IPS-18a (cell line): Measurements from ENCODE around the gene PWWP2B.
"Not testable (repeated sequence)": the region's sequence is repeated elsewhere in the genome, so short reads cannot be mapped to it uniquely, and the experiment has no call there.

Experiments used
- H3K27ac ChIP-seq: one replicate; pipeline ENCODE4 v1.5.1; 2013; ENCODE audit warnings: low read length
- H3K27me3 ChIP-seq: one replicate; pipeline ENCODE4 v1.6.1; 2013; ENCODE audit warnings: mild to moderate bottlenecking, low read length; ENCODE audit not compliant: control insufficient read depth, insufficient read depth
- H3K36me3 ChIP-seq: one replicate; pipeline ENCODE4 v1.6.1; 2013; ENCODE audit warnings: low read depth, low read length; ENCODE audit not compliant: control insufficient read depth
- H3K4me1 ChIP-seq: one replicate; pipeline ENCODE4 v1.6.1; 2013; ENCODE audit warnings: low read depth, low read length; ENCODE audit not compliant: control insufficient read depth
- H3K4me3 ChIP-seq: one replicate; pipeline ENCODE4 v1.5.1; 2013; ENCODE audit warnings: low read length
- H3K9ac ChIP-seq: one replicate; pipeline ENCODE4 v1.6.1; 2013; ENCODE audit warnings: mild to moderate bottlenecking, low read length, moderate library complexity
- H3K9me3 ChIP-seq: one replicate; pipeline ENCODE4 v1.6.1; 2013; ENCODE audit warnings: low read depth, low read length; ENCODE audit not compliant: control insufficient read depth

Gene PWWP2B

DNA sequence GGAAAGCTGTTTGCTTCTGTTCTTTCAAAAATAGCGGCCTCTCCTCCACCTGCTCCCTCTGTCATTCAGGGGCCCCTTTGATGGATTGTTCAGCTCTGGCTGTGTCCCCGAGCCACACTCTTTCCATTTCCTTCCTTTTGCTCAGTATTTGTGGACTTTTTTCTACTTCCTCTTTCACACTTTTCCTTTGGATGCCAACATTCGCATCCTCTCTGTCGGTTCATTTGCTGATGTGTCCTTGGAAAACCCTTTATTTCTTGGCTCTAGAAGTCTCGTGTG, 11.7 kb upstream of the PWWP2B start:
- Histone ChIP-seq H3K4me1 (peaks cover 9% of the 10 kb centered on the region), H3K9me3 (no peaks in the 10 kb centered on the region), H3K36me3 (no peaks in the 10 kb centered on the region), H3K9ac (no peak overlapping the region), H3K27ac (no peak overlapping the region), H3K27me3 (no peaks in the 10 kb centered on the region), H3K4me3 (no peak overlapping the region)

GRCh38 chr10:132385721-132386418, 11.1 kb upstream of the PWWP2B start:
- H3K27ac ChIP-seq, result no peak overlapping the region
- H3K9me3 ChIP-seq, result no peaks in the 10 kb centered on the region
- H3K4me1 ChIP-seq, result peaks cover 9% of the 10 kb centered on the region
- no peak overlapping the region for H3K4me3 ChIP-seq
- no peaks in the 10 kb centered on the region for H3K36me3 ChIP-seq
- H3K27me3 ChIP-seq, result no peaks in the 10 kb centered on the region
- H3K9ac ChIP-seq, result no peak overlapping the region

GRCh38 chr10:132386419-132386831, 10.6 kb upstream of the PWWP2B start:
- no peaks in the 10 kb centered on the region for H3K27me3 ChIP-seq
- H3K9me3 ChIP-seq, result no peaks in the 10 kb centered on the region
- no peaks in the 10 kb centered on the region for H3K36me3 ChIP-seq
- peaks cover 9% of the 10 kb centered on the region for H3K4me1 ChIP-seq
- no peak overlapping the region for H3K4me3 ChIP-seq
- no peak overlapping the region for H3K27ac ChIP-seq
- no peak overlapping the region for H3K9ac ChIP-seq

GRCh38 chr10:132386896-132387295, 10.1 kb upstream of the PWWP2B start:
- H3K9ac ChIP-seq, H3K9me3 ChIP-seq, H3K27me3 ChIP-seq, H3K36me3 ChIP-seq, H3K4me1 ChIP-seq, H3K27ac ChIP-seq, H3K4me3 ChIP-seq: not testable (repeated sequence)

DNA sequence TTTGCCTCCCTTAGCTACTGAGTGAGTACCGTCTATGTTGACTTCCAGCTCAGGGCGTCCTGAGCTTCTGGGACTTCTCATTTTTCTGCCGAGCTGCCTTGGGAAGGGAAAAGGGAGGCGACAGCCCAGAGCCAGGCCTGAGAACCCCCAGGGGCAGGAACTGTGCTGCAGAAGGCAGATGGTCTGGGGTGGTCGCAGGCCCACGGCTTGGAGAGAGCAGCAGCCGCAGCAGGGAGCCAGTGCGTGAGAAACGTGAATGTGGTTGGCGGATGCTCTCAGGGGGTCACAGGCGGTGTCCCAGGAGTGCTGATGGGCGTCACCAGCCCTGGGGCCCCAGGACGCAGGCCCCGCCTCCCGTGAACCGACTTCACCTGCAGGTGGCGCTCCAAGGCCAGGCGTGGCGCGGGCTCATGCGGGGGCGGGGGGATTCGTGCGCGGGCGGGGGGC, 9.2 kb upstream of the PWWP2B start:
- Histone ChIP-seq H3K27me3 (no peaks in the 10 kb centered on the region), H3K9ac (no peak overlapping the region), H3K4me1 (peaks cover 9% of the 10 kb centered on the region), H3K4me3 (no peak overlapping the region), H3K36me3 (no peaks in the 10 kb centered on the region), H3K27ac (no peak overlapping the region), H3K9me3 (no peaks in the 10 kb centered on the region)

- H3K4me3 ChIP-seq, result no peak overlapping the region
- H3K9ac ChIP-seq, result no peak overlapping the region
- no peaks in the 10 kb centered on the region for H3K27me3 ChIP-seq
- peaks cover 9% of the 10 kb centered on the region for H3K4me1 ChIP-seq
- H3K36me3 ChIP-seq, result no peaks in the 10 kb centered on the region
- H3K27ac ChIP-seq, result no peak overlapping the region
- H3K9me3 ChIP-seq, result no peaks in the 10 kb centered on the region
Measured at GRCh38 chr10:132388891-132389432, 8.0 kb upstream of the PWWP2B start.

DNA sequence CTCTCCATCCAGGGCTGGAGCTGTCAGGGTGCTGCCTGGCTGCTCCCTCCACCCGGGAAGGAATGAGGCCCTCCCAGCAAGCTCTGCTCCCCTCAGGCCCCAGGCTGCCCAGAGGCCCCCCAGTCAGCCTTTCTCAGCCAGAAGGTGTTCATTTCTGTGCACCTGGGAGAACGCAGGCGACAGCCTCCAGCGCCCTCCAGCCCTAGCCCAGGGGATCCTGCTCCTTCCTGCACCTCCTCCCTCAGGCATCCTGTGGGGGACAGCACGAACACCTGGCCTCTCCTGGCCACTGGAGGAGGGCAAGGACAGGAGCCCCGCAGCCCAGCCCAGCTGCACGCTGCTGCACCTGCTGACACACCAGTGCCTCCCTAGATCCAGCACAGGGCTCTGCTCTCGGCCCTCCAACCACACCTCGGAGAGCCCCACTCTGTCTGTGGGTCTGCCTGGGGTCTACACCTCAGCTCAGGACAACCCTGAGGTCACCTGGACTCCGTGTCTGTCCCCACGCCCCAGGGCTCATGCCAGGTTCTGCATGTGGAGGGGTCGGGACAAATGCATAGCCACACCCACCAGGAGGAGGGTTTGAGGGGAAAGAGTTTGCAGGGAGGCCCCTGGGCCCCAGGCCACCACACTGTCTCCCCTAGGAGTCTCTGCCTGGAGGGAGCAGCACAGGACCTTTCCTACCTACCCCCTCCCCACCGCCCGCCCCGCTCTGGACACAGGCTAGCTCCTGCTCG, 7.4 kb upstream of the PWWP2B start:
- no peaks in the 10 kb centered on the region for H3K27me3 ChIP-seq
- peaks cover 9% of the 10 kb centered on the region for H3K4me1 ChIP-seq
- no peaks in the 10 kb centered on the region for H3K36me3 ChIP-seq
- no peak overlapping the region for H3K27ac ChIP-seq
- no peaks in the 10 kb centered on the region for H3K9me3 ChIP-seq
- H3K9ac ChIP-seq, result no peak overlapping the region
- H3K4me3 ChIP-seq, result no peak overlapping the region

DNA sequence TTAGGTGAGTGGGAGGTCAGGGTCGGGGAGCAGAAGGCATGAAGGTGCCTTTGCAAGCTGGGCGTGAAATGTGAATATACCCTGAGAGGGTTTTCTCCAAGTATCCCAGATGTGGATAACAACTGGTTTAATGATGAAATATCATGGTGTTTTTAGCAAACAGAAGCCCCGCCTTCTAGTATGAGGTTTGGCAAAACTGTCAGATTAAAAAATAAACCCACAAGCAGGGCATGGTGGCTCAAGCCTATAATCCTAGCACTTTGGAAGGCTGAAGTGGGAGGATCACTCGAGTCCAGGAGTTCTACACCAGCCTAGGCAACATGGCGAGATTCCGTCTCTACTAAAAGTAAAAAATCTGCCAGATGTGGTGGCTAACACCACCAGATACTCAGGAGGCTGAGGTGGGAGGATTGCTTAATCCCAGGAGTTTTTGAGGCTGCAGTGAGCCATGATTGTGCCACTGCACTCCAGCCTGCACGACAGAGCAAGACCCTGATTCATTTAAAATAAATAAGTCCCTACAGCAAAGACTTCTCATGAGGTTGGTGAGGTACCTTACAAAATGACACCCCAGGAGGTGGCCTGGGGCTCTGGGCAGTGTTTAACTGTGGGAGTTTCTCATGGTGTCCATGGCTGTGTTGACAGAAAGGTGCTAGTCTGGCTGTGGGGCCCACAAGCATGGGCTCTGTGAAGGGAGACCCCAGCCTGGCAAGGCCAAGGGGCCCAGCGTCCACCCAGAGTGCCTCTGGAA, 6.7 kb upstream of the PWWP2B start:
- no peak overlapping the region for H3K4me3 ChIP-seq
- no peak overlapping the region for H3K27ac ChIP-seq
- no peaks in the 10 kb centered on the region for H3K36me3 ChIP-seq
- no peak overlapping the region for H3K9ac ChIP-seq
- peaks cover 1% of the 10 kb centered on the region for H3K27me3 ChIP-seq
- peaks cover 9% of the 10 kb centered on the region for H3K4me1 ChIP-seq
- no peaks in the 10 kb centered on the region for H3K9me3 ChIP-seq

DNA sequence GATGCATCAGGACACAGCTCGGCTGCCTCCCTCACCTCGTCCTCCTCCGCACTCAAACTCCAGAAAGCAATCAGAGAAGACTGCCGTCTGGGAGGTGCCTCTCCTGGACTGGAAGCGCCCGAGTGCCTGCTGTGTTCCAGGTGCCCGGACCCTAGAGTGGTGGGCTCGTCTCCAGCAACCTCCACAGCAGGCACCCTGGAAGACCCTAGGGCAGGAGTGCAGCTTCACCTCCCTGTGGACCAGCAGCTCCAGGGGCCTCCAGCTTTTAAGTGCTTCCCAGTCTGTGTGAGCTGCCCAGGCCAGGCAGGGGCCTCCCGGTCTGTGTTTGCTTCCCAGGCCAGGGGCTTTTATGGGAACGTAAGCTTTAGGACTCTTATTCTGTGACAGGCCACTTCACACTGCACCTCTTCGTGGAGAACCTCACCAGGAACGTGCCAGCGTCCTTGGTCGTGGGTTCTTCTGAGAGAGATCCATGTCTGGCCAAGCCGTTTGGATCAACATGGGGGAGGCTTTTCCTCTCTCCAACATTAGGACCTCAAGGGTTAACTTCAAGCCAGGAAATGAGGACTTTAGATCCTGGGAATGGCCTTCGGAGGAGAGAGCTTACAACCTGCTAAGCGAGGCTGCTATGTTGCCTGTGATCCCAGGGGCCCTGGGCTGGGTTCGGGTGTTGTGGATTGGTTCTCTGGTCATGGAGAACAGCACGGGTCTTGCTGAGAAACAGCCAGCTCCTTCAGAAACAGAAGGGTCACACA, 5.9 kb upstream of the PWWP2B start:
- H3K36me3 ChIP-seq, result no peaks in the 10 kb centered on the region
- no peak overlapping the region for H3K27ac ChIP-seq
- H3K4me1 ChIP-seq, result peaks cover 9% of the 10 kb centered on the region
- H3K27me3 ChIP-seq, result peaks cover 6% of the 10 kb centered on the region
- H3K9ac ChIP-seq, result no peak overlapping the region
- no peaks in the 10 kb centered on the region for H3K9me3 ChIP-seq
- no peak overlapping the region for H3K4me3 ChIP-seq

GRCh38 chr10:132391676-132392020, 5.4 kb upstream of the PWWP2B start:
- H3K9me3 ChIP-seq, result no peaks in the 10 kb centered on the region
- H3K27ac ChIP-seq, result no peak overlapping the region
- H3K9ac ChIP-seq, result no peak overlapping the region
- no peaks in the 10 kb centered on the region for H3K36me3 ChIP-seq
- H3K27me3 ChIP-seq, result peaks cover 6% of the 10 kb centered on the region
- peaks cover 9% of the 10 kb centered on the region for H3K4me1 ChIP-seq
- no peak overlapping the region for H3K4me3 ChIP-seq

DNA sequence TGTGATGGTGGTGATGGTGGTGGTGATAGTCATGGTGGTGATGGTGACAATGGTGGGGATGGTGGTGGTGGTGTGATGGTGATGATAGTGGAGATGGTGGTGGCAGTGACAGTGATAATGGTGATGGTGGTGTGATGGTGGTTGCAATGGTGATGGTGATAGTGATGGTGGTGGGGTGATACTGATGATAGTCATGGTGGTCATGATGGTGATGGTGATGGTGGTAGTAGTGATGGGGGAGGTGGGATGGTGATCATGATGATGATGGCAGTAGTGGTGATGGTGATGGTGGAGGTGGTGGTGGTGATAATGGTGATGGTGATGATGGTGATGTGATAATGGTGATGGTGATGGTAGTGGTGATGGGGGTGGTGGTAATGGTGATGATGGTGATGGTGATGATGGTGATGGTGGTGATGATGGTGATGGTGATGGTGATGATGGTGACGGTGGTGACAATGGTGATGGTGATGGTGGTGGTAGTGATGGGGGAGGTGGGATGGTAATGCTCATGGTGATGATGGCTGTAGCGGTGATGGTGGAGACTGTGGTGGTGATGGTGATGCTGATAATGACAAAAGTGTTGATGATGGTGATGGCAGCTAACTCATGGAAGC, 4.7 kb upstream of the PWWP2B start:
- Histone ChIP-seq H3K4me3 (no peak overlapping the region), H3K36me3 (no peaks in the 10 kb centered on the region), H3K9me3 (no peaks in the 10 kb centered on the region), H3K4me1 (peaks cover 9% of the 10 kb centered on the region), H3K9ac (no peak overlapping the region), H3K27me3 (peaks cover 6% of the 10 kb centered on the region), H3K27ac (no peak overlapping the region)
